Stimulated activated naive CD4-positive, alpha-beta T cell treated with Interleukin-2 at 50 U/mL for 16 hours (primary cell): Measurements from ENCODE around the gene CDKAL1.

ENCODE experiments used
- DNase-seq: peaks from one replicate; lab custom pipeline; 2025; lab: John Stamatoyannopoulos, UW

The CDKAL1 gene

GRCh38 chr6:20927130-20927860 is 393.0 kb downstream of the CDKAL1 start:
- DNase-seq = no peak

- no peak for DNase-seq
Observed at GRCh38 chr6:20929283-20929682, 395.0 kb downstream of the CDKAL1 start.

- DNase-seq = no peak
Observed at GRCh38 chr6:20931093-20931492, 396.8 kb downstream of the CDKAL1 start.

GRCh38 chr6:20931772-20932171 is 397.5 kb downstream of the CDKAL1 start:
- no peak for DNase-seq

- no peak for DNase-seq
Observed at GRCh38 chr6:20932284-20932683, 398.0 kb downstream of the CDKAL1 start.

GRCh38 chr6:20933057-20933788 is 399.0 kb downstream of the CDKAL1 start:
- DNase-seq = no peak

- DNase-seq = no peak
Observed at GRCh38 chr6:20936949-20937348, 402.7 kb downstream of the CDKAL1 start.

- DNase-seq = no peak
Observed at GRCh38 chr6:20939161-20939775, 405.0 kb downstream of the CDKAL1 start.

- no peak for DNase-seq
Observed at GRCh38 chr6:20943040-20943627, 408.9 kb downstream of the CDKAL1 start.

- no peak for DNase-seq
Observed at GRCh38 chr6:20943922-20944321, 409.7 kb downstream of the CDKAL1 start.

- no peak for DNase-seq
Observed at GRCh38 chr6:20946022-20946421, 411.8 kb downstream of the CDKAL1 start.

GRCh38 chr6:20946890-20947289 is 412.6 kb downstream of the CDKAL1 start:
- no peak for DNase-seq

- no peak for DNase-seq
Observed at GRCh38 chr6:20947977-20948376, 413.7 kb downstream of the CDKAL1 start.

GRCh38 chr6:20948556-20948955 is 414.3 kb downstream of the CDKAL1 start:
- no peak for DNase-seq

- DNase-seq = no peak
Observed at GRCh38 chr6:20949138-20949537, 414.9 kb downstream of the CDKAL1 start.

- no peak for DNase-seq
Observed at GRCh38 chr6:20952699-20953474, 418.6 kb downstream of the CDKAL1 start.

- DNase-seq = no peak
Observed at GRCh38 chr6:20954315-20954714, 420.1 kb downstream of the CDKAL1 start.

GRCh38 chr6:20955131-20955530 is 420.9 kb downstream of the CDKAL1 start:
- DNase-seq = no peak

GRCh38 chr6:20955751-20956150 is 421.5 kb downstream of the CDKAL1 start:
- no peak for DNase-seq

- DNase-seq = no peak
Observed at GRCh38 chr6:20960067-20960466, 425.8 kb downstream of the CDKAL1 start.

- no peak for DNase-seq
Observed at GRCh38 chr6:20965276-20965675, 431.0 kb downstream of the CDKAL1 start.

GRCh38 chr6:20965915-20966314 is 431.7 kb downstream of the CDKAL1 start:
- no peak for DNase-seq
